GM10847 (cell line): Measurements from ENCODE around the gene NUDC.

Experiments used
- POLR2A ChIP-seq: IDR thresholded peaks from 2 replicates; pipeline ENCODE4 v1.6.1; 2011; ENCODE audit not compliant: insufficient read length; ENCODE audit errors: extremely low read depth

The NUDC gene

DNA sequence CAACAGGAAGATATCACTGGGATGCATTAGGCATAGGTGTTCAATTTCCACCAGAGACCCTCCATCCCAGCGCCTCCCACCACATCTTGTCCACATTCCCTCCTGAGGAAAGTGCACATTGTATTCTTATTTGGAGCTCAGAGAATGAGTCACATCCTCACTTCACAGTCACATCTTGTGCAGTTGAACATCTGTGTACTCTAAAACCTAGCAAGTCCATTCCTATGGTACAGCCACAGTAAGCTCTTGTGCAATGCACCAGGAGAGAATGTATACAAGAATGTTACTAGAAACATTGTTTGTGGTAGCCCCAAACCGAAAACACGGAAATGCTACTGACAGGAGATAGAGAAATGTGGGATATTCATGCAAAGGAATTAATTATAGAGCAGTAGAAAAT lies 40.3 kb downstream of the NUDC start:
- no peak for TF ChIP-seq POLR2A

DNA sequence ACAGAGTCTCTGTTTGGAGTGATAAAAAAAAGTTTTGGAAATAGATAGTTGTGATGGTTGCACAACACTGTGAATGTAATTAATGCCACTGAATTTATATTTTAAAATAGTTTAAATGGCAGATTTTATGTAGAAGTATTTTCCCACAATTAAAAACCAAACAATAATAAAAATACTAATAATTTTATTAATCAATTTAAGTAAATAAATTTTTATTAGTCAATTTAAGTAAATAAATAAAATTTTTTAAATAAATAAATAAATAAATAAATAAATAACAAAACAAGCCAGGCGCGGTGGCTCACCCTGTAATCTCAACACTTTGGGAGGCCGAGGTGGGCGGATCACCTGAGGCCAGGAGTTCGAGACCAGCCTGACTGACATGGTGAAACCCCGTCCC lies 43.7 kb downstream of the NUDC start:
- no peak for TF ChIP-seq POLR2A

DNA sequence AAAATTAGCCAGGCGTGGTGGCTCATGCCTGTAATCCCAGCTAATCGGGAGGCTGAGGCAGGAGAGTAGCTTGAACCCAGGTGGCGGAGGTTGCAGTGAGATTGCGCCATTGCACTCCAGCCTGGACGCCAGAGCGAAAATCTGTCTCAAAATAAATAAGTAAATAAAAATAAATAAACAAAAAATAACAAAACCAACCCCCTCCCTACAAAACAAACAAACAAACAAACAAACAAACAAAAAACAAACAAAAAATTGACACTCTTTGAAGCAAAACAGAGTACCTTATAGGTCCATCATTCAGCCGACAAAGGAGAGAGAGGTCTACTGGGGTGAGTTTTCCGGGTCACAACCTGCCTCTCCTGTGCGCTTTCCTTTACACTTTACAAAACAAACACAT lies 44.1 kb downstream of the NUDC start:
- no peak for TF ChIP-seq POLR2A

DNA sequence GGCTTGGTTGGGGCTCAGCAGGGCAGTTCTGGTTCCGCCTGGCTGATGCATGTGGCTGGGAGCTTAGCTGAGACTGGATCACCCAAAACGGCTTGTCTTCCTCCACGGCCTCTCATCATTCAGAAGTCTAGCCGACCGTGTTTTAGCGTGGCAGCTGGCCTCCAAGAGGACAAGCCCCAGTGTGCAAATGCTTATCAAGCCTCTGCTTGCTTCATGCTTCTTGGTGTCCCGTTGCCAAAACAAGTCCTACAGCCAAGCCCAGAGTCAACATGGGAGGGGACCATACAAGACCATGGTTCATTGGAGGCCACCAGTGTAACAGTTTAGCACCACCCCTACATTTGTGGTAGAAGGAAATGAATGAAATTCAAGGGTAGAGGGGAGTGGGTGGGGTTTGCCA lies 49.3 kb downstream of the NUDC start:
- no peak for TF ChIP-seq POLR2A

DNA sequence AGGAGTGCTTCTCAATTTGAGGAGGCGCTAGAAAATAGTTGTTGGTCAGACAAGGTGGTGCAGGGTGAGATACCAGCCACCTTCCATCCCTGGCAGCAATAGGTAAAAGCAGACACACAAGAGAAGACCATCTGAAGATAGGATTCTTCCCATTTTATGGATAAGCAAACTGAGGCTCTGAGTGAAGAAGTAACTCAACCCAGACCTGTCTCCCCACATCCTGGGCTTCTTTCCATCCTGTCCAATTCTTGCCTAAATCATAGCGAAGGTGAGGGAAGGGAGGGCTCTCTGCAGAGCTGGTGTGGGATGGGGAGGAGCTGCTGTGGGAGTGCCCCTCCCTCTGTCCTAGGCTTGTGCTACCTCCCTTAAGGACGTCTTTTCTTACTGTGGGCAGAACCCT lies 50.0 kb downstream of the NUDC start:
- no peak for TF ChIP-seq POLR2A

DNA sequence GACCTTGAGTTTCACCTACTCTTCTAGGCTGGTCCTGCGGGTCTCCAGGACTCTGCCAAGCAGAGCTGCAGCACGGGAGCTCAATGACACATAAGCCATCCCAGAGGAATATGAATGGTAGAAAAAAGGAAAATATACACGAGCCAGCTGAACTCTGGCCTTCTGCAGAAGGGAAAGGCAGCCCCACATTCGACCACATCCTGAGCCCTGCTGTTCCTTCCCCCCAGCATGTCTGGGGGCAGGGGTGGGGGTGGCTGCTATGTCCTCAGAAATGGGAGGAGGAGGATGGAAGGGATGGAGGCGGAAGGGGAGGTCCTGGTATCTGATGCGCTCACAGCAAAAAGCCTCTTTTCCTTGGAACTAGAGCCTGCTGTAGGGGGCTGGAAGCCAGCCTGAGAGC lies 50.8 kb downstream of the NUDC start:
- no peak for TF ChIP-seq POLR2A

DNA sequence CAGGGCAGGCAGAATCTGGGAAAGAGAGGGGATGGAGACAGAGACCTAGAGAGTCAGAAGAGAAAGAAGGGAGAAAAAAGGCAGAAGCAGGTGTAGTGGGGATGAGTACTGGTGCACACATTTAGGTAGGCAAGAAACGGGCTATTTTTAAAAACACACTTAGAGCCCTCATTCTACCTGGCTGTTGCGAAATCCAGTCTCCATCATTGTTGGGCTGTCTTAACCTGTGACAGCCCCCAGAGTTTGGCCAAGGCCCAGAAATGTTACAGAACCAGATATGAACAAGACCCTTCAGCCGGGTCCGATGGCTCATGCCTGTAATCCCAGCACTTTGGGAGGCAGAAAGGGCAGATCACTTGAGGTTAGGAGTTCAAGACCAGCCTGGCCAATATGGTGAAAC lies 51.3 kb downstream of the NUDC start:
- no peak for TF ChIP-seq POLR2A

DNA sequence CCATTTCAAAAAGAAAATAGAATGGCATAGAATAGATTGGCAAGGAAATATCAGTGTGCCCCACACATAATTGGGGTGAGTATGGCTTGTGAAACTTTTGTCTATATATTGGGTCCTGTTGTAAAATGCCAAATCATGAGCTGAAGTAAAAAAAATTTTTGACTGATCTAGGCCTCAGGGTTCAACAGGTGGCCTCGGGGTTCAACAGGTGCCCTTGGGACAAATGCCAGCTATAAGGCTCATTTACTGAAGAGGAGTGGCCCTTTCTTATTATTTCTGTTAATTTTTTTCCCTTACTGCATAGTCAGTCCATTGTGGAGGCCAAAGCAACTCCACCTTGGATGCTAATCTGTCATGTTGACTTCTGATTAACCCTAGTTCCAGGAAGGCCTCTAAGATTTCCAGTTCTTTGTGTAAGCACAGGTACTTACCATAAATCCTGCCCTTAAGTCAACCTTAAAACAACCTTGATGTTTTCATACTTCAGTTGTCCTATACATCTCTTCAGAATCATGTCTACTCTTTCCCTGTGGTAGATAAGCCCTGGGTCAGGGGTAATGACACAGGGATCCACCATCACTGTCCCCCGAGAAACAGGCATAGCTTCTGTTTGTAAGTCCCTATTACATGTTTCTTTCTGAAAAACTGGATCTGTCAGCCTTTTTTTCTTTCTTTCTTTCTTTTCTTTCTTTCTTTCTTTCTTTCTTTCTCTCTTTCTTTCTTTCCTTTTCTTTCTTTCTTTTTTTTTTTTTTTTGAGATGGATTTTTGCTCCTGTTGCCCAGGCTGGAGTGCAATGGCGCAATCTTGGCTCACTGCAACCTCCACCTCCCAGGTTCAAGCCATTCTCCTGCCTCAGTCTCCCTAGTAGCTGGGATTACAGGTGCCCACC lies 55.3 kb downstream of the NUDC start:
- TF ChIP-seq POLR2A: no peak

DNA sequence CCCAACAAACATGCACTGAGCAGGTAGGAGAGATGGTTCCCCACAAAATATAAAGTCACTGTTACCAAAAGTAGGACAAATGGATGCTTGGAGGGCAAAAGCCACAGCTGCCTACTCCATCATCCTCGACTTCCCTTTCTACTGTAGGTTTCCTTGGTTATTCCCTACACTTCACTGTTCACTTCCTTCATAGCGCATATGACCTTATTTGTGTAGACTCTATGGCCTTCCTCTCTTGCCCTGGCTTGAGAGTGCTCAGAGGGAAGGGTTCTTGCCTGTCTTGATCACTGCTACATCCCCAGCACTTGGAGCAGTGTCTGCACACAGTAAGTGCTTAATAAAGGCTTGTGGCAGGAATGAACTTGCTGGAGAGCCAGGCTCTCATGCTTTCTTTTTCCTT lies 57.4 kb downstream of the NUDC start:
- TF ChIP-seq POLR2A: no peak

DNA sequence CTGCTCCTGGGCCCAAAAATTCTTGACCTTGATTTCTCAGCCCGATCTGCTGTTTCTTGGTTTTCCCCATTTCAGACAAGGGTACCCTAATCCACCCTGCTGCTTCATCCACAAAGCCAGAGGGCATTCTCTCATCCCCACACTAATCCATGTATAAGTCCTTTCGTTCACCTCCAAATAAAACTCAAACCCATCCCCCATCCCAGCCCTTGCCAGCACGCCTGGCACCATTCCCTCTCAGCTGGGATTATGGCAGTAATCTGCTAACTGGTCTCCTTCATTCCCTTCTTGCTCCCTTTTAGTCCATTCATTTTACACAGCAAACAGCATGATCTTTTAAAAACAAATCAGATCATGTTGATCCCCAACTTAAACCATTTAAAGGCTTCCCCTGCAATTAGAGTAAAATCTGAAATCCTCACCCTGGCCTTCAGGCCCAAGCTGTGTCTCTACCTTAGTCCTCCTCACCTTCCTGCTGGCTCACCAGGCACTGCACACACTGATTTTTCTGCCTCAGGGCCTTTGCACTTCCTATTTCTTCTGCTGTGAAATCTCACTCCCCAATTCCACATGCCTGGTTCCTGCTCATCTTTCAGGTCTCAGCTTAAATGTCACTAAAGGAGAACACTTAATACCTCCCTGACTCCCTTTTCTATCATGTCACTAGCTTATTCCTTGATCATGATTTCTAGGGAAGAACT lies 59.8 kb downstream of the NUDC start:
- TF ChIP-seq POLR2A: no peak

DNA sequence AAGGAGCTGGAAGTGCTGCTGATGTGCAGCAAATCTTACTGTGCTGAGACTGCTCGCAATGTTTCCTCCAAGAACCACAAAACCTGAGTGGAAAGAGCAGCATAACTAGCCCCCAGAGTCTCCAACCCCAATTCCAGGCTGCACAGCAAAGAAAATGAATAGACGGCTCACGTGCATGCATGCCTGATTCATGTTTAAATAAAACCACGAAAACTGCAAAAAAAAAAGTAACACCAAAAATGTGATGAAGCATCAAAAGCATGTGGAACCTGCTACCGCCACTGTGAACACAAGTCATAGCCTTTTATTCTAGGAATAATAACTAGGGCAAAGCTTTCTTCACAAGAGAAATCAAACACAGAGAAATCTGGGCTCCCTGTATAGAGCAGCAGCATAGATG lies 62.3 kb downstream of the NUDC start:
- TF ChIP-seq POLR2A: no peak

DNA sequence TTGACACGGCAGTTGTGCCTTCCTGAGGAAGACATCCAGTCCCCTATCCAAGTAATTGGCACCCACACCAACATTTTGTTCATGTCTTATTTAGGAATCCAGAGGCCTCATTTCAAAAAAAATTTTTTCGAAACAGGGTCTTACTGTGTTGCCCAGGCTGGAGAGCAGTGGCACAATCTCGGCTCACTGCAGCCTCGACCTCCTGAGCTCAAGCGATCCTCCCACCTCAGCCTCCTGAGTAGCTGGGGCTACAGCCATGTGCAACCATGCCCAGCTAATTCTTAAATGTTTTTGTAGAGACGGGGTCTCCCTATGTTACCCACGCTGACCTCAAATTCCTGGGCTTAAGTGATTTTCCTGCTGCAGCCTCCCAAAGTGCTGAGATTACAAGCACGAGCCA lies 62.7 kb downstream of the NUDC start:
- no peak for TF ChIP-seq POLR2A

DNA sequence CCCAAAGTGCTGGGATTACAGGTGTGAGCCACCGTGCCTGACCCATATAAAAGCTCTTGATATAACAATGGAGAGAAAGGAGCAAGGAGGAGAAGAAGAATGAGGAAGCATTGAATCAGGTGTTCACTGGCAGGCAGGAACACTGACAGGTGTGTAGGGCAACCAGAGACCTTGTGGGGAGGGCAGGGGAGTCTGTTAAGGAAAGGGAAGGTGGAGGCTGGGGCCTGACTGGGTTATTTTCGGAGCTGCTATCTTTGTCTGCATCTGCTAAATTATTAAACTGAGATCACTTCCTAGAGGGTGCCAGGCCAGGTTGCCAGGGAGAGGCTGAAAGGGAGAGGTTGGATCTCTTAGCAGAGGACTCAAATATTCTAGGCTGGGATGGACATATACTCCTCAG lies 65.1 kb downstream of the NUDC start:
- TF ChIP-seq POLR2A: no peak

DNA sequence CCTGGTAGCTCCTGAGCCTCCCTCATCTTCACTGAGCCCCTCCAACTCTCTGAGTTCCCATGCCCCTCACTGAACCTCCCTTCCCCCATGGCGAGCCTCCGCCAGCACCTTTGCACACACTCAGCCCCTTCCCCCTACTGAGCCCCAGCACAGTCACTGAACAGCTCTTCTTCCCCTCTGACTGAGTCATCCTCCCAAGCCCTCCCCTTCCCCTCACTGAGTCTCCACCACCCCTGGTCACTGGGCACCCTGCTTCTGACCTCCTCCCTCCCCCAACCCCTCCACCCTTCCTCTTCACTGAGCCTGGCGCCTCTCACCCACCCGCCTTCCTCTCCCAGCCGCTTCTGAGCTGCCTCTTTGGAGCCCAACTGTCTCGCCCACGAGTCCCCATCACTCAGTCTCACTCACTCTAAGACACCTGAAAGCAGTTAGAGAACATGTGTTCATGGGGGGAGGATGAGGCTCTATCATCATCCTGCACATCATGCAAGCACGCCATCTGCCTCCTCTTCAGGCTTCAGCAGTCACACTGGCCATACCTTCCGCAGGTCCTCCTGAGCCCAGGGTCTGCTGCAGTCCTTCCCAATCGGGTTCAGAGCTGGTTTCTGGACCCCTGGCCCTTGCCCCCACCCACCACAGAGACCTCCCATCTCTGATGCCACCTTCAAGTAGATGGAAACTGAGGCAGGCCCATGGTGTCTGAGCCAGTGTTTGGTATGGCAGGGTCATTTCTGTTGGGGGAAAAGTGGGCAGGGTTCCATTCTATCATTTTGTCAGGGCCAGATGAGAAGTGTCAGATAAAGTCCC lies 70.0 kb downstream of the NUDC start:
- no peak for TF ChIP-seq POLR2A

DNA sequence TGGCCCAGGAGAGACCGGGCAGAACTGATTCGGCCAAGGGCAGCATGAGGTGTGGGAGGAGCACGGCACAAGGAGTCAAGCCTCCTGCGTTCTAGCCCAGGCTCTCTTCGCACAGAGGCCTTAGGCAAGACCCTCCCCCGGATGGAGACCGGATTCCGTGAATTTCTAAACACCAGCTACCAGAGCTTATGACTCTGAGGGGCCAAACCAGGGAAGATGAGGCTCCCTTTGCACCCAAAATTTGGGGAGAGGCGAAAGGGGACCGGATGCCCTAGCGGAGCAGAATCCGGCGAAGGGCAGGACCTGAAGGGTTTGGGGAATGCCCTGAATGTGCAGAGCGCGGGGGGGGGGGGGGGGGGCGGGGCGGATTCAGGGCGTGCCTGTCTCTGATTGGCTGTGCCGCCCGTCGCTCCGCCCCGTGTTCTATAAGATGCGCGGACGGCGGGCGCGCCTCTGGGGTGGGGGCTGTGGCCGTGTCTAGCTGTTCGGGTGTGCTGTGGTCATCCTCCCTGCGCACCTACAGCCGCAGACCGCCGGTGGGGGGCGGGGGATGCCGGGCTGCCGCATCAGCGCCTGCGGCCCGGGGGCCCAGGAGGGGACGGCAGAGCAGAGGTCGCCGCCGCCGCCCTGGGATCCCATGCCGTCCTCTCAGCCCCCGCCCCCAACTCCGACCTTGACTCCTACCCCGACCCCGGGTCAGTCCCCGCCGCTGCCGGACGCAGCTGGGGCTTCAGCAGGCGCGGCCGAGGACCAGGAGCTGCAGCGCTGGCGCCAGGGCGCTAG lies 71.9 kb downstream of the NUDC start, which contains the start of gene TRNP1:
Gene TRNP1 (plus strand): TSS at position 456 of the 783 bp plus-strand sequence. CDS start 95 bp downstream, at position 551.
- no peak for TF ChIP-seq POLR2A

DNA sequence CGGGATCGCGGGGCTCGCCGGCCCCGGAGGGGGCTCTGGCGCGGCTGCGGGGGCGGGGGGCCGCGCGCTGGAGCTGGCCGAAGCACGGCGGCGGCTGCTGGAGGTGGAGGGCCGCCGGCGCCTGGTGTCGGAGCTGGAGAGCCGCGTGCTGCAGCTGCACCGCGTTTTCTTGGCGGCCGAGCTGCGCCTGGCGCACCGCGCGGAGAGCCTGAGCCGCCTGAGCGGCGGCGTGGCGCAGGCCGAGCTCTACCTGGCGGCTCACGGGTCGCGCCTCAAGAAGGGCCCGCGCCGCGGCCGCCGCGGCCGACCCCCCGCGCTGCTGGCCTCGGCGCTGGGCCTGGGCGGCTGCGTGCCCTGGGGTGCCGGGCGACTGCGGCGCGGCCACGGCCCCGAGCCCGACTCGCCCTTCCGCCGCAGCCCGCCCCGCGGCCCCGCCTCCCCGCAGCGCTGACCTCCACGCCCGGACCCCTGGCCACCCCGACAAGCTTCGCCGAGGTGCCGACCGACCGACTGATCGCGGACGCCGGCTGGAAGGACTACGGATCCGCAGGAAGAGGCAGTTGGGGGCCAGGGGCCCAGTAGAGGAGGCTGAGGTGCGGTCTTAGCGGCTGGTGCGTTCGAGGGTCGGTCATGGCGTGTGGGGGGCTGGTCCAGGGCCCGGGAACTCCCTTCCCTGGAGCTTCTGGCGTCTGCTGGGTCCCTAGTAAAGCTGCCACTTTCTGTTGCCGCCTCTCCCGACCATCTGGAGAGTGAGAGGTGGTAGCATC lies 72.7 kb downstream of the NUDC start:
- no peak for TF ChIP-seq POLR2A
